ENCODE results near the gene PCDH19.

DNA sequence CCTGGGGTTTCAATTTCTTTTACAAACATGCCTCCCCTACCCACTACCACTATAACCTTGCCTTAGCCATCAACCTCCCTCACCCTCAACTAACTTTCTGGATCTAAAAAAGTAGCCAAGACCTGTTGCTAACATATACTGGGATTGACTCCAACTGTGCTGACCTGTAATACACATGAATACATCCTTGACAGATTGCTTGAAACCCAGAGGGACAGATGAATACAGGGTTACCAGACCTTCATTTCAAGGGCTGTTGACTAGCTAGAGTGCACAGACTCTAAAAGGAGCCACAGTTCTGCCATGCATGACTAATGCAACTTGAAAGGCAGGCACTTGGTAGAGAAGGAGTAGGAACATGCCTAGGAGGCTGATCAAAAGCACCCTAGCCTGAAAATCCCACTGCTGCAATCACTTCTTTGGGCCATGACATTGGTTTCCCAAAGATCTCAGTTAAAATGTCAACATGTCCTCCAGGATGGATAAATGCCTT lies 121.0 kb downstream of the PCDH19 start:
- TF ChIP-seq, protein P1, sequence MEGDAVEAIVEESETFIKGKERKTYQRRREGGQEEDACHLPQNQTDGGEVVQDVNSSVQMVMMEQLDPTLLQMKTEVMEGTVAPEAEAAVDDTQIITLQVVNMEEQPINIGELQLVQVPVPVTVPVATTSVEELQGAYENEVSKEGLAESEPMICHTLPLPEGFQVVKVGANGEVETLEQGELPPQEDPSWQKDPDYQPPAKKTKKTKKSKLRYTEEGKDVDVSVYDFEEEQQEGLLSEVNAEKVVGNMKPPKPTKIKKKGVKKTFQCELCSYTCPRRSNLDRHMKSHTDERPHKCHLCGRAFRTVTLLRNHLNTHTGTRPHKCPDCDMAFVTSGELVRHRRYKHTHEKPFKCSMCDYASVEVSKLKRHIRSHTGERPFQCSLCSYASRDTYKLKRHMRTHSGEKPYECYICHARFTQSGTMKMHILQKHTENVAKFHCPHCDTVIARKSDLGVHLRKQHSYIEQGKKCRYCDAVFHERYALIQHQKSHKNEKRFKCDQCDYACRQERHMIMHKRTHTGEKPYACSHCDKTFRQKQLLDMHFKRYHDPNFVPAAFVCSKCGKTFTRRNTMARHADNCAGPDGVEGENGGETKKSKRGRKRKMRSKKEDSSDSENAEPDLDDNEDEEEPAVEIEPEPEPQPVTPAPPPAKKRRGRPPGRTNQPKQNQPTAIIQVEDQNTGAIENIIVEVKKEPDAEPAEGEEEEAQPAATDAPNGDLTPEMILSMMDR (IDR thresholded peaks at IDR 0.05; ENCODE audit: low read depth, low read length, poor library complexity, severe bottlenecking) = no peak
- no peak for TF ChIP-seq EZH2phosphoT487 (IDR thresholded peaks at IDR 0.05; ENCODE audit: borderline replicate concordance, low read length)
